ENCODE measurements around the gene ANK3. TPM values are rescaled to one million over a fixed set of nuclear protein-coding genes. Genes with fewer than 3 reads are reported as not detected.

Gene ANK3
- total and polyA plus RNA-seq, 2 experiments from 2014 or later: 46.5 to 85.2 TPM

DNA sequence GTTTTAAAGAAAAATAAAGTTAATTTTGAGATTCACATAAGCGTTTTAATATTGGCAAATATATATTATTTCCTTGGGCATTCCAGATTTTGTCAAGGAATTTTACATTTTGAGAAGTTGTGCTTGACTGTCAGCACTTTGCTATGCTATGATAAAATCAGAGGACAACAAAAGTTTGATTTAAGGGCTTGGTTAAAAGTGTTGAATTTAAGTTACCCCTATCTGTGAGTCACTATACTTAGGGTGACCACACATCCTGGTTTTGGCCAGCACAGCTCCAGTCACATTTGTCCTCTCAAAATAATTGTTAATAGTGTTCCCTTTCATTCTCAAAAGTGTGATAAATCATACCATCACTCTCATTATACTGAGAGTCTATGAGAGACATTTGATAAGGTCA, 34.2 kb upstream of the ANK3 start:
- ATAC-seq (no peak), DNase-seq (ENCODE audit: low spot score) (no peak)
- Histone ChIP-seq H3K4me3 (no peak overlapping the region), H3K27ac (ENCODE audit: low read depth) (no peak overlapping the region), H3K36me3 (ENCODE audit: insufficient read depth) (no peaks in the 10 kb centered on the region), H3K4me1 (ENCODE audit: insufficient read depth) (peaks cover 6% of the 10 kb centered on the region), H2AFZ (no peak overlapping the region), H3K27me3 (ENCODE audit: insufficient read depth) (peaks cover 30% of the 10 kb centered on the region), H3K9me2 (ENCODE audit: insufficient read depth) (no peaks in the 10 kb centered on the region), H3K79me2 (replicated peaks; ENCODE audit: insufficient read depth) (no peaks in the 10 kb centered on the region), H3K4me2 (no peak overlapping the region), H3F3A (replicated peaks; ENCODE audit: low read depth) (no peaks in the 10 kb centered on the region), H4K20me1 (replicated peaks; ENCODE audit: insufficient read depth) (no peaks in the 10 kb centered on the region; the same call in 1 of the 2 replicates)
- Mint-ChIP-seq H3K27ac (no peak overlapping the region), H3K4me3 (no peak overlapping the region), H3K4me1 (peaks cover 10% of the 10 kb centered on the region), H3K36me3 (ENCODE audit: low read depth) (no peaks in the 10 kb centered on the region), H3K9me3 (no peaks in the 10 kb centered on the region), H3K27me3 (ENCODE audit: insufficient read depth, low read depth, poor library complexity) (peaks cover 14% of the 10 kb centered on the region)
- TF ChIP-seq CREB1 (CRISPR knock-in tag; IDR thresholded peaks at IDR 0.05; ENCODE audit: low read depth) (no peak), CTCF (conservative IDR thresholded peaks at IDR 0.05; ENCODE audit: low read depth in 2 of 2) (no peak), ZNF114 (CRISPR knock-in tag; IDR thresholded peaks at IDR 0.05) (no peak), ZNF331 (CRISPR knock-in tag; IDR thresholded peaks at IDR 0.05; ENCODE audit: low read depth) (no peak), NANOG (IDR thresholded peaks at IDR 0.05; ENCODE audit: borderline replicate concordance) (no peak), JUNB (IDR thresholded peaks at IDR 0.05; ENCODE audit: unreplicated experiment) (no peak)
- TF ChIP-seq, protein P1, sequence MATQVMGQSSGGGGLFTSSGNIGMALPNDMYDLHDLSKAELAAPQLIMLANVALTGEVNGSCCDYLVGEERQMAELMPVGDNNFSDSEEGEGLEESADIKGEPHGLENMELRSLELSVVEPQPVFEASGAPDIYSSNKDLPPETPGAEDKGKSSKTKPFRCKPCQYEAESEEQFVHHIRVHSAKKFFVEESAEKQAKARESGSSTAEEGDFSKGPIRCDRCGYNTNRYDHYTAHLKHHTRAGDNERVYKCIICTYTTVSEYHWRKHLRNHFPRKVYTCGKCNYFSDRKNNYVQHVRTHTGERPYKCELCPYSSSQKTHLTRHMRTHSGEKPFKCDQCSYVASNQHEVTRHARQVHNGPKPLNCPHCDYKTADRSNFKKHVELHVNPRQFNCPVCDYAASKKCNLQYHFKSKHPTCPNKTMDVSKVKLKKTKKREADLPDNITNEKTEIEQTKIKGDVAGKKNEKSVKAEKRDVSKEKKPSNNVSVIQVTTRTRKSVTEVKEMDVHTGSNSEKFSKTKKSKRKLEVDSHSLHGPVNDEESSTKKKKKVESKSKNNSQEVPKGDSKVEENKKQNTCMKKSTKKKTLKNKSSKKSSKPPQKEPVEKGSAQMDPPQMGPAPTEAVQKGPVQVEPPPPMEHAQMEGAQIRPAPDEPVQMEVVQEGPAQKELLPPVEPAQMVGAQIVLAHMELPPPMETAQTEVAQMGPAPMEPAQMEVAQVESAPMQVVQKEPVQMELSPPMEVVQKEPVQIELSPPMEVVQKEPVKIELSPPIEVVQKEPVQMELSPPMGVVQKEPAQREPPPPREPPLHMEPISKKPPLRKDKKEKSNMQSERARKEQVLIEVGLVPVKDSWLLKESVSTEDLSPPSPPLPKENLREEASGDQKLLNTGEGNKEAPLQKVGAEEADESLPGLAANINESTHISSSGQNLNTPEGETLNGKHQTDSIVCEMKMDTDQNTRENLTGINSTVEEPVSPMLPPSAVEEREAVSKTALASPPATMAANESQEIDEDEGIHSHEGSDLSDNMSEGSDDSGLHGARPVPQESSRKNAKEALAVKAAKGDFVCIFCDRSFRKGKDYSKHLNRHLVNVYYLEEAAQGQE (IDR thresholded peaks at IDR 0.05; ENCODE audit: unreplicated experiment): no peak

DNA sequence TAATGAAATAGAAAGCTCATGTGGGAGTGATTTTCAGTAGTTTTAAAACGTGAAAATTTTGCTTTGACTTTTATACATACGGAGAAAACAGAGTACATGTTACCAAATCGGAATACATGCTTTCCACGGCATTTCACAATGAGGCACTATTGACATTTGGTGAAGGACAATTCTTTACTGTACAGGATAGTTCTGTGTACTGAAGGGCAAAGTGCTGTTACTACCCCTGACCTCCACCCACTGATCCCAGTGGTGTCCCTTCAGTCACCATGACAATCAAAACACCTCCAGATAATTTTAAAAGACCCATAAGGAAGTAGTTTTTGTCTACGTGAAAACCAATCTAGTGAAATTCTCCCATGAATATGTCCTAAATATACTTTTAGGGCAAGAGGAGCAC, 33.1 kb upstream of the ANK3 start:
- H3K4me3 Mint-ChIP-seq: no peak overlapping the region
- Histone ChIP-seq H3K9me2 (ENCODE audit: insufficient read depth) (no peaks in the 10 kb centered on the region), H3K4me3 (no peak overlapping the region), H3K79me2 (replicated peaks; ENCODE audit: insufficient read depth) (no peaks in the 10 kb centered on the region), H2AFZ (no peak overlapping the region), H3K4me1 (ENCODE audit: insufficient read depth) (peaks cover 6% of the 10 kb centered on the region), H3K27ac (ENCODE audit: low read depth) (no peak overlapping the region), H4K20me1 (replicated peaks; ENCODE audit: insufficient read depth) (no peaks in the 10 kb centered on the region; the same call in 1 of the 2 replicates), H3K36me3 (ENCODE audit: insufficient read depth) (no peaks in the 10 kb centered on the region), H3F3A (replicated peaks; ENCODE audit: low read depth) (no peaks in the 10 kb centered on the region), H3K4me2 (no peak overlapping the region), H3K27me3 (ENCODE audit: insufficient read depth) (peaks cover 41% of the 10 kb centered on the region)
- H3K36me3 Mint-ChIP-seq (ENCODE audit: low read depth): no peaks in the 10 kb centered on the region
- DNase-seq (ENCODE audit: low spot score) (no peak), ATAC-seq (no peak)
- no peak overlapping the region for H3K27ac Mint-ChIP-seq
- no peaks in the 10 kb centered on the region for H3K9me3 Mint-ChIP-seq
- H3K4me1 Mint-ChIP-seq: peaks cover 10% of the 10 kb centered on the region
- peaks cover 19% of the 10 kb centered on the region for H3K27me3 Mint-ChIP-seq (ENCODE audit: insufficient read depth, low read depth, poor library complexity)
- no peak for TF ChIP-seq NANOG (IDR thresholded peaks at IDR 0.05; ENCODE audit: borderline replicate concordance)
- TF ChIP-seq CTCF (conservative IDR thresholded peaks at IDR 0.05; ENCODE audit: low read depth in 2 of 2): no peak
- no peak for TF ChIP-seq POLR2AphosphoS5 (IDR thresholded peaks at IDR 0.05; ENCODE audit: low read depth)
- no peak for TF ChIP-seq CREB1 (CRISPR knock-in tag; IDR thresholded peaks at IDR 0.05; ENCODE audit: low read depth)
- TF ChIP-seq EZH2 (IDR thresholded peaks at IDR 0.05; ENCODE audit: low read depth, unreplicated experiment): no peak
- TF ChIP-seq ZNF114 (CRISPR knock-in tag; IDR thresholded peaks at IDR 0.05): no peak
- TF ChIP-seq STAT1 (IDR thresholded peaks at IDR 0.05; ENCODE audit: unreplicated experiment): no peak
- TF ChIP-seq, protein P1 (IDR thresholded peaks at IDR 0.05; ENCODE audit: unreplicated experiment): no peak
- no peak for TF ChIP-seq ZNF331 (CRISPR knock-in tag; IDR thresholded peaks at IDR 0.05; ENCODE audit: low read depth)
- no peak for TF ChIP-seq EZH2phosphoT487 (IDR thresholded peaks at IDR 0.05; ENCODE audit: unreplicated experiment)

All from GM23338 (cell line).